GM18951 (cell line): ENCODE measurements around the gene HOXA7.

ENCODE experiments used
- POLR2A ChIP-seq: IDR thresholded peaks from 4 replicates; pipeline ENCODE4 v1.6.1; 2011; ENCODE audit warnings: mild to moderate bottlenecking; ENCODE audit not compliant: insufficient read length, insufficient read depth; ENCODE audit errors: extremely low read depth
- in situ Hi-C: fragments of 300-500 bp; cut with MboI; formaldehyde crosslinking; loops from one replicate; pipeline ENCODE4 v1.12.0; 2022; ENCODE audit warnings: low sequenced_read_pairs, mixed read lengths, inconsistent platforms; ENCODE audit not compliant: unreplicated experiment

The HOXA7 gene

GRCh38 chr7:27198871-27199801, 42.7 kb upstream of the HOXA7 start:
- no peak for TF ChIP-seq POLR2A
- in situ Hi-C loops, result loop anchor here (10.0 kb wide), 1 partner anchor 46 kb away; the partner anchor contains the start of gene EVX1

GRCh38 chr7:27198138-27198841, 41.8 kb upstream of the HOXA7 start:
- no peak for TF ChIP-seq POLR2A
- in situ Hi-C loops, result loop anchor here (10.0 kb wide), 1 partner anchor 47 kb away; the partner anchor contains the start of gene EVX1

- in situ Hi-C loops, result loop anchor here (10.0 kb wide), 1 partner anchor 47 kb away; the partner anchor contains the start of gene EVX1
- TF ChIP-seq POLR2A, result no peak
These were observed 40.9 kb upstream of the HOXA7 start for GRCh38 chr7:27197137-27198042.

GRCh38 chr7:27196287-27196767, 39.9 kb upstream of the HOXA7 start:
- TF ChIP-seq POLR2A, result no peak
- in situ Hi-C loops, result loop anchor here (10.0 kb wide), 1 partner anchor 48 kb away; the partner anchor contains the start of gene EVX1

- in situ Hi-C loops, result loop anchor here (10.0 kb wide), 1 partner anchor 50 kb away; the partner anchor contains the start of gene EVX1
- TF ChIP-seq POLR2A, result no peak
These were observed 38.4 kb upstream of the HOXA7 start for GRCh38 chr7:27194686-27195379.

DNA sequence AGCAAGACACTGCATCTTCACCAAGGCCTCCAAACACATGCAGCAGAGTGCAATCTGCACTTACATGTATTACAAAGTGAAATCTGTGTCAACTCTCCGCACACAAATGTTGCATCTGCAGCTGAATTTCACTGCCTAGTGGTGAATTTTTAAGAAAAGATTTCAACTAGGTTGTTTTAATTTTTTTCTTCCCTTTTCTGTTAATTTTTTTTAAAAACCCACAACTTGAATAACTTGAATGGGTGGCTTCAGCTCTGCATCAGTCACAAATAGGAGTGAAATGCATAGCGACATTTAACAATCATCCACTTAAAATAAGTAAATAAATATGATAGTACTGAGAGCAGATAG, 37.5 kb upstream of the HOXA7 start:
- in situ Hi-C loops, result loop anchor here (10.0 kb wide), 1 partner anchor 51 kb away; the partner anchor contains the start of gene EVX1
- no peak for TF ChIP-seq POLR2A

- no peak for TF ChIP-seq POLR2A
- in situ Hi-C loops, result loop anchor here (10.0 kb wide), 1 partner anchor 51 kb away; the partner anchor contains the start of gene EVX1
These were observed 37.0 kb upstream of the HOXA7 start for GRCh38 chr7:27193335-27194001.

GRCh38 chr7:27192546-27193334, 36.3 kb upstream of the HOXA7 start:
- no peak for TF ChIP-seq POLR2A
- in situ Hi-C loops, result loop anchor here (10.0 kb wide), 1 partner anchor 52 kb away; the partner anchor contains the start of gene EVX1

DNA sequence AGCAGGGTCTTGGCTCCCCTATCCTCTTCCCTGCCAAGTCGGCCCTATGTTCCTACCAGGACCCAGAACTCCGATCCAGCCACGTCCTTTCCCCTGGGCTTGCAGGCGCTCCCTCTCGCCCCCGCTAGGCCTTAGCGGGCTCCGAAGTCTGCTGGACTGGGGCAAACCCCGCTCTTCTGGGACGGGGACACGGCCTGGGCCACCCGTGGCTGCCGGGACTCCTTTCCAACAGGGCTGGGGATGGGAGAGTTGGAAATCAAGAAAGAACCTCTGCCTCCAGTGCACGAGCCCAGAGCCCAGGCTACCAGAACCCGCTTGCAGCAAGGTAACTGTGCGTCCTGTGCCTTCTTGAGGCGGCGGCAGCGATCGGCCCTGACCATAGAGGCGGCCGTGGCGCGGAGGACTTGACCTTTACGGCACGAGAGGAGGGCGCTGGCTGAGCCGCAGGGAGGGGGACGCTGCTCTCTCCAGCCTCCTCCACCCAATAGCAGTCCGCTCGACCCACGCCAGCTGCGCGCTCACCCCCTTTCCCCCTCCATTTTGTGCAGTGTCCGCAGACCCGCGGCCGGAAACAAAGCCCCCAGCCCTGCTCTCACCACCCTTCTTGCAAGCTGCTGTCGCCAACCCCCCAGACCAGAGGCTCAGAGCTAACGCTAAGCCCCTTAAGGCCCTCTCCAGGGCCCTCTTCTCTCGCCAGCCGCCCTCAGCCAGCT, 35.5 kb upstream of the HOXA7 start:
- in situ Hi-C loops, result loop anchor here (10.0 kb wide), 1 partner anchor 53 kb away; the partner anchor contains the start of gene EVX1
- no peak for TF ChIP-seq POLR2A

DNA sequence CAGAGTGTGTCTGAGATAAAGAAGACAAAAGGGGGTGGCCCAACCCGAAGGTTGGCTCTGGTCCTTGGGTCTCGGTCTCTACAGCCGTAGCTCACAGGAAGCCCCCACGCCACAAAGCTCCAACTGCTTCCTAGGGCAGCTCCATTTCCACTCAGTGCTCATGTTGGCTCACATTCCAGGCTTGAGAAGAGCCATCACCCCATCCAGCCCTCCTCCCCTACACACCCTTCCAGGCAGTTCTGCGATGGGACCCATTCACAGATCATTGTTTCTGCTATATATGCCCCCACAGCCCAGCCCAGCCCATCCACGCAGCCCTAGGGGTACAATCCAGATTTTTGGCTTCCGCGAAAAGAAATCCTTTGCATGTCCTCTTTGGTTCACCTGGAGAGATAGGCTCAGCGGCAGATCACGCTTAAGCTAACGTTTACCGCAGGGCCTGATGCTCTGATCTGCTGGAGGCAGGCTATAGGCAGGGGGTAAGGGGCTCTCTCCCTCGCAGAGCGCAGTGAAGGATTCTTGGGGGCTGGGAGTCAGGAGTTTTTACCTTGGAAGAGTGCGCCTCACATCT, 34.8 kb upstream of the HOXA7 start:
- no peak for TF ChIP-seq POLR2A
- in situ Hi-C loops, result loop anchor here (10.0 kb wide), 1 partner anchor 54 kb away; the partner anchor contains the start of gene EVX1
